Measurements from ENCODE around the gene USP20.

The USP20 gene

DNA sequence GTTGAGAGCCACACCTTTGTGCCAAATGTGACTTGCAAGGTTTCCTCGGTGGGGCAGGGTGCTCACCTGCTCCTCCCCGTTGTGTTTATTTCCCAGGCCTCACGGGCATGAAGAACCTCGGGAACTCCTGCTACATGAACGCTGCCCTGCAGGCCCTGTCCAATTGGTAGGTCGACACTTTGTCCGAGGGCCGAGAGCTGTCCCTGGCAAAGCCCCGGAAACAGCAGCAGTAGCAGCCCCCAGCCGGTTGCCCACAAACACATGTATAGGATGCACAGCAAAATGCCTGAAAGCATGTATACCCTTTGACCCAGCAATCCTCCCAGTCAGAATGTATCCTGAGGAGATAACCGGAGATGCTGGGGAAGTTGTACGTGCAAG is 26.2 kb downstream of the USP20 start:
- Histone ChIP-seq H3K4me3 (IDR thresholded peaks at IDR 0.05; ENCODE audit: insufficient read depth, low read depth, low read length) (no peak overlapping the region), H3K27me3 (ENCODE audit: insufficient read depth, low read depth) (no peaks in the 10 kb centered on the region), H3K4me2 (no peak overlapping the region), H3K36me3 (ENCODE audit: insufficient read depth) (no peaks in the 10 kb centered on the region), H3K9ac (no peak overlapping the region), H4K20me1 (ENCODE audit: insufficient read depth) (no peaks in the 10 kb centered on the region), H2AFZ (ENCODE audit: low read depth) (no peak overlapping the region), H3K79me2 (ENCODE audit: insufficient read depth, low read depth) (no peaks in the 10 kb centered on the region), H3K4me1 (ENCODE audit: low read depth, poor library complexity, severe bottlenecking) (no peaks in the 10 kb centered on the region), H3K27ac (no peak overlapping the region)
- TF ChIP-seq, protein P1, sequence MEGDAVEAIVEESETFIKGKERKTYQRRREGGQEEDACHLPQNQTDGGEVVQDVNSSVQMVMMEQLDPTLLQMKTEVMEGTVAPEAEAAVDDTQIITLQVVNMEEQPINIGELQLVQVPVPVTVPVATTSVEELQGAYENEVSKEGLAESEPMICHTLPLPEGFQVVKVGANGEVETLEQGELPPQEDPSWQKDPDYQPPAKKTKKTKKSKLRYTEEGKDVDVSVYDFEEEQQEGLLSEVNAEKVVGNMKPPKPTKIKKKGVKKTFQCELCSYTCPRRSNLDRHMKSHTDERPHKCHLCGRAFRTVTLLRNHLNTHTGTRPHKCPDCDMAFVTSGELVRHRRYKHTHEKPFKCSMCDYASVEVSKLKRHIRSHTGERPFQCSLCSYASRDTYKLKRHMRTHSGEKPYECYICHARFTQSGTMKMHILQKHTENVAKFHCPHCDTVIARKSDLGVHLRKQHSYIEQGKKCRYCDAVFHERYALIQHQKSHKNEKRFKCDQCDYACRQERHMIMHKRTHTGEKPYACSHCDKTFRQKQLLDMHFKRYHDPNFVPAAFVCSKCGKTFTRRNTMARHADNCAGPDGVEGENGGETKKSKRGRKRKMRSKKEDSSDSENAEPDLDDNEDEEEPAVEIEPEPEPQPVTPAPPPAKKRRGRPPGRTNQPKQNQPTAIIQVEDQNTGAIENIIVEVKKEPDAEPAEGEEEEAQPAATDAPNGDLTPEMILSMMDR (conservative IDR thresholded peaks at IDR 0.05; ENCODE audit: low read depth, low read length) = no peak

DNA sequence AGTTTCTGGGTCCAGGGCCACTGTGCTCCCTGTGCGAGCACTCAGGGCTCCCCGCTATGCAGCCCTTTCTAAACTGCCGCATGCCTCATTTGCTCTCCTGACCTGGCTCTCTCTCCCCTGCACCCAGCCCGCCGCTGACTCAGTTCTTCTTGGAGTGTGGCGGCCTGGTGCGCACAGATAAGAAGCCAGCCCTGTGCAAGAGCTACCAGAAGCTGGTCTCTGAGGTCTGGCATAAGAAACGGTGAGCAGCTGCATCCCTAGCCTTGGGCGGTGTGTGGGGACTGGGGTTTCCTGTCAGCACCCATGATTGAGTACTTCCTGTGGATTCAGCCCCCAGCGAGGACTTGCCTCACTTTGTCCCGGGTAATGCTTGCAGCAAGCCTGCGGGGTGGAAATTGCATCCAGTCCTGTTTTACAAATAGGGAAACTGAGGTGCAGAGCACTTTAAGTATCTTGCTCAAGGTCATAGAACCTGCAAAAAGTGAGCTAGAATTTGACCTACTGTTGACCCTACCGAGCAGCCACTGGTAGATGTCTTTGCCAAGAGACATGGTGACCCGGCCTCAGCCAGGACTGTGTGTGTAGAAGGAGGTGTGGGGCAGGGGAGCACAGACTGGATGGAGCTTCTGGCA is 27.9 kb downstream of the USP20 start:
- Histone ChIP-seq H4K20me1 (ENCODE audit: insufficient read depth) (no peaks in the 10 kb centered on the region), H3K4me1 (ENCODE audit: low read depth, poor library complexity, severe bottlenecking) (no peaks in the 10 kb centered on the region), H3K9ac (no peak overlapping the region), H2AFZ (ENCODE audit: low read depth) (no peak overlapping the region), H3K79me2 (ENCODE audit: insufficient read depth, low read depth) (no peaks in the 10 kb centered on the region), H3K27me3 (ENCODE audit: insufficient read depth, low read depth) (no peaks in the 10 kb centered on the region), H3K4me2 (no peak overlapping the region), H3K4me3 (IDR thresholded peaks at IDR 0.05; ENCODE audit: insufficient read depth, low read depth, low read length) (no peak overlapping the region), H3K27ac (no peak overlapping the region), H3K36me3 (ENCODE audit: insufficient read depth) (no peaks in the 10 kb centered on the region)
- TF ChIP-seq, protein P1 (conservative IDR thresholded peaks at IDR 0.05; ENCODE audit: low read depth, low read length) = no peak

DNA sequence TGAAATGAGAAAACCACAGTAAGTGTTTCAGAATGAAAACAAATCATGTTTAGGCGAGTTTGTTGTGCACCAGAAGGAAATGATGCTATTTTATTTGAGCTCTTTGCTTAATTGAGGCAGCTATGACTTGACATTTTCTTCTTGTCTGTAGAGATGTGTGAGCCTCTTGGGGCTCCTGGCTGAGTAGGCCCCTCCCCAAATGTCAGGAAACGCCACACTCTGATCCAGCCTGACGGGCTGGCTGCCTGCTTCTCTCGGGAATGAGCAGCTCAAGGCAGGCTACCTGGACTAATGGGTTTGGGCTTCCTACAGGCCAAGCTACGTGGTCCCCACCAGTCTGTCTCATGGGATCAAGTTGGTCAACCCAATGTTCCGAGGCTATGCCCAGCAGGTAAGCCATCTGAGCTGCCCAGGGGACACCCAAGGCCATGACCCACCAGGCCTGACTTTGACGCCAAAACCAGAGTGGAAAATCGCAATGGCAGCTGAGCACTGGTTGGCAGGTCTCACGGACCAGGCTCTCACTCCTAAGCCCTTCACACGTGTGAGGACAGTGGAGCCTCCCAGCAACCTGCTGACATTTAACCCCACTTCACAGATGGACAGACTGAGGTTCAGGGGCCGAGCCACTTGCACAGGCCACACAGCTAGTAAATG is 29.9 kb downstream of the USP20 start:
- TF ChIP-seq, protein P1 (conservative IDR thresholded peaks at IDR 0.05; ENCODE audit: low read depth, low read length) = no peak
- Histone ChIP-seq H3K4me1 (ENCODE audit: low read depth, poor library complexity, severe bottlenecking) (no peaks in the 10 kb centered on the region), H3K9ac (no peak overlapping the region)

GRCh38 chr9:129865668-129866320 is 30.5 kb downstream of the USP20 start:
- H3K4me2 ChIP-seq = no peak overlapping the region
- no peak overlapping the region for H3K9ac ChIP-seq
- no peak overlapping the region for H2AFZ ChIP-seq (ENCODE audit: low read depth)
- TF ChIP-seq, protein P1 (conservative IDR thresholded peaks at IDR 0.05; ENCODE audit: low read depth, low read length) = no peak
- H3K27ac ChIP-seq = no peak overlapping the region
- no peak overlapping the region for H3K4me3 ChIP-seq (IDR thresholded peaks at IDR 0.05; ENCODE audit: insufficient read depth, low read depth, low read length)
- H3K36me3 ChIP-seq (ENCODE audit: insufficient read depth) = no peaks in the 10 kb centered on the region
- no peaks in the 10 kb centered on the region for H3K27me3 ChIP-seq (ENCODE audit: insufficient read depth, low read depth)
- H4K20me1 ChIP-seq (ENCODE audit: insufficient read depth) = no peaks in the 10 kb centered on the region
- H3K79me2 ChIP-seq (ENCODE audit: insufficient read depth, low read depth) = no peaks in the 10 kb centered on the region
- no peaks in the 10 kb centered on the region for H3K4me1 ChIP-seq (ENCODE audit: low read depth, poor library complexity, severe bottlenecking)

More for the DNA sequence above, 29.9 kb downstream of the USP20 start:
- no peaks in the 10 kb centered on the region for H3K79me2 ChIP-seq (ENCODE audit: insufficient read depth, low read depth)
- no peaks in the 10 kb centered on the region for H3K36me3 ChIP-seq (ENCODE audit: insufficient read depth)
- H3K27me3 ChIP-seq (ENCODE audit: insufficient read depth, low read depth) = no peaks in the 10 kb centered on the region
- no peak overlapping the region for H3K4me3 ChIP-seq (IDR thresholded peaks at IDR 0.05; ENCODE audit: insufficient read depth, low read depth, low read length)
- no peak overlapping the region for H3K27ac ChIP-seq
- H4K20me1 ChIP-seq (ENCODE audit: insufficient read depth) = no peaks in the 10 kb centered on the region
- H3K4me2 ChIP-seq = no peak overlapping the region
- H2AFZ ChIP-seq (ENCODE audit: low read depth) = no peak overlapping the region
